Measurements from ENCODE around the gene POLD4. TPM values are rescaled to one million over a fixed set of nuclear protein-coding genes. Genes with fewer than 3 reads are reported as not detected.

Gene POLD4
- total RNA-seq, 2 donors from 2014 or later = 40.7 to 47.6 TPM

- peak within 1 kb of the TSS; percentile 75 for H3K9ac ChIP-seq (ENCODE audit: extremely low read depth, low read length, poor library complexity, severe bottlenecking)
- Mint-ChIP-seq H3K4me1 (peaks cover 12% of the 10 kb centered on the region), H3K36me3 (ENCODE audit: low read depth) (peaks cover 30% of the 10 kb centered on the region), H3K9me3 (no peaks in the 10 kb centered on the region), H3K27me3 (ENCODE audit: insufficient read depth) (no peaks in the 10 kb centered on the region), H3K27ac (no peak within 1 kb of the TSS), H3K4me3 (peak within 1 kb of the TSS; percentile 66)
- WGBS, 2 experiments (ENCODE audit: insufficient coverage in 1 of 2, insufficient read length in 1 of 2) = 0% methylated on average over 4 to 72 of the region's 73 CpGs
- no peaks in the 10 kb centered on the region for H3K27me3 ChIP-seq (ENCODE audit: control insufficient read depth, insufficient read depth, low read length, poor library complexity, severe bottlenecking)
- peak within 1 kb of the TSS; percentile 94 for H3K4me3 ChIP-seq (ENCODE audit: low read length)
- no peaks in the 10 kb centered on the region for H3K9me3 ChIP-seq (ENCODE audit: control insufficient read depth, low read length)
- H3K27ac ChIP-seq (ENCODE audit: low read depth, low read length) = peak within 1 kb of the TSS; percentile 44
- DNase-seq = peak; percentile 95
- peaks cover 28% of the 10 kb centered on the region for H3K36me3 ChIP-seq (ENCODE audit: control insufficient read depth, insufficient read depth, low read length)
- TF ChIP-seq CTCF (conservative IDR thresholded peaks at IDR 0.05) = peak; percentile 76
- peaks cover 10% of the 10 kb centered on the region for H3K4me1 ChIP-seq (ENCODE audit: control insufficient read depth, insufficient read depth, low read length)
Measured at GRCh38 chr11:67401495-67402191, 48.3 kb upstream of the POLD4 start, which contains the start of gene PPP1CA. Gene PPP1CA, minus strand, starts transcription at chr11:67401858. Its CDS starts 76 bp downstream, at chr11:67401782.

GRCh38 chr11:67400942-67401494, 47.7 kb upstream of the POLD4 start:
- peak overlapping the region; percentile 94 for H3K4me3 ChIP-seq (ENCODE audit: low read length)
- H3K4me1 ChIP-seq (ENCODE audit: control insufficient read depth, insufficient read depth, low read length) = peaks cover 10% of the 10 kb centered on the region
- WGBS, 2 experiments (ENCODE audit: insufficient coverage in 1 of 2, insufficient read length in 1 of 2) = 12 to 26% methylated on average over 12 to 27 of the region's 27 CpGs
- peak overlapping the region; percentile 75 for H3K9ac ChIP-seq (ENCODE audit: extremely low read depth, low read length, poor library complexity, severe bottlenecking)
- H3K27ac ChIP-seq (ENCODE audit: low read depth, low read length) = no peak overlapping the region
- H3K36me3 Mint-ChIP-seq (ENCODE audit: low read depth) = peaks cover 33% of the 10 kb centered on the region
- H3K27me3 ChIP-seq (ENCODE audit: control insufficient read depth, insufficient read depth, low read length, poor library complexity, severe bottlenecking) = no peaks in the 10 kb centered on the region
- no peaks in the 10 kb centered on the region for H3K27me3 Mint-ChIP-seq (ENCODE audit: insufficient read depth)
- H3K27ac Mint-ChIP-seq = no peak overlapping the region
- peaks cover 28% of the 10 kb centered on the region for H3K36me3 ChIP-seq (ENCODE audit: control insufficient read depth, insufficient read depth, low read length)
- H3K9me3 ChIP-seq (ENCODE audit: control insufficient read depth, low read length) = no peaks in the 10 kb centered on the region
- no peaks in the 10 kb centered on the region for H3K9me3 Mint-ChIP-seq
- H3K4me1 Mint-ChIP-seq = peaks cover 12% of the 10 kb centered on the region
- DNase-seq = no peak
- peak overlapping the region; percentile 66 for H3K4me3 Mint-ChIP-seq
- TF ChIP-seq CTCF (conservative IDR thresholded peaks at IDR 0.05) = no peak

GRCh38 chr11:67400251-67400941, 47.0 kb upstream of the POLD4 start:
- no peak for DNase-seq
- Mint-ChIP-seq H3K4me3 (peak overlapping the region; percentile 66), H3K27me3 (ENCODE audit: insufficient read depth) (no peaks in the 10 kb centered on the region), H3K4me1 (peaks cover 12% of the 10 kb centered on the region), H3K9me3 (no peaks in the 10 kb centered on the region), H3K36me3 (ENCODE audit: low read depth) (peaks cover 34% of the 10 kb centered on the region), H3K27ac (peak overlapping the region; percentile 61)
- peaks cover 32% of the 10 kb centered on the region for H3K36me3 ChIP-seq (ENCODE audit: control insufficient read depth, insufficient read depth, low read length)
- H3K4me1 ChIP-seq (ENCODE audit: control insufficient read depth, insufficient read depth, low read length) = peaks cover 10% of the 10 kb centered on the region
- no peak overlapping the region for H3K27ac ChIP-seq (ENCODE audit: low read depth, low read length)
- H3K27me3 ChIP-seq (ENCODE audit: control insufficient read depth, insufficient read depth, low read length, poor library complexity, severe bottlenecking) = no peaks in the 10 kb centered on the region
- TF ChIP-seq CTCF (conservative IDR thresholded peaks at IDR 0.05) = no peak
- peak overlapping the region; percentile 94 for H3K4me3 ChIP-seq (ENCODE audit: low read length)
- WGBS, 2 experiments (ENCODE audit: insufficient coverage in 1 of 2, insufficient read length in 1 of 2) = 84 to 86% methylated on average over 17 to 23 of the region's 23 CpGs
- peak overlapping the region; percentile 75 for H3K9ac ChIP-seq (ENCODE audit: extremely low read depth, low read length, poor library complexity, severe bottlenecking)
- no peaks in the 10 kb centered on the region for H3K9me3 ChIP-seq (ENCODE audit: control insufficient read depth, low read length)

Measured in endodermal cell (in vitro differentiated cells).